GM12801 (cell line): Measurements from ENCODE around the gene NKIRAS2.

Experiments used
- CTCF ChIP-seq: IDR thresholded peaks from one replicate; pipeline ENCODE4 v1.5.1; 2011; ENCODE audit warnings: control low read depth; ENCODE audit not compliant: insufficient read length; ENCODE audit errors: extremely low read depth

NKIRAS2 gene

GRCh38 chr17:41986634-41987033 is 33.3 kb upstream of the NKIRAS2 start:
- TF ChIP-seq CTCF = no peak

DNA sequence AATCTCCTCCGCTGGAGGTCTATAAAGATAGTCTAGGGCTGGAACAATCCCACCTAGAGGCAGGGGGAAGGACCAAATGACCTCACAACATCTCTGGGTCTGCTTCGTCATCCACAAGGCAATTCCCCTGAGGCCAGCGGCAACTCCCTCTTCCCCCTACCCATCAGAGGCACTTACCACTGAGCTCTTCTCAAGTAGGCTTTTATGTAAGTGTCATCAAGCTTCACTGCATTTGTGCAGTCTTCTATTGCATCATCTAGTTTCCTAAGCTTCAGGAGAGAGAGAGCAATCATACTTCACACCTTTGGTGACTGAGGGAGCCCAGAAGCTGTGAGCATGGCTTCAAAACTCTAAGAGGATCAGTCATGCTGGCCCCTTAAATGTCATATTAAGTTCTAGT is 32.2 kb upstream of the NKIRAS2 start:
- TF ChIP-seq CTCF = no peak

DNA sequence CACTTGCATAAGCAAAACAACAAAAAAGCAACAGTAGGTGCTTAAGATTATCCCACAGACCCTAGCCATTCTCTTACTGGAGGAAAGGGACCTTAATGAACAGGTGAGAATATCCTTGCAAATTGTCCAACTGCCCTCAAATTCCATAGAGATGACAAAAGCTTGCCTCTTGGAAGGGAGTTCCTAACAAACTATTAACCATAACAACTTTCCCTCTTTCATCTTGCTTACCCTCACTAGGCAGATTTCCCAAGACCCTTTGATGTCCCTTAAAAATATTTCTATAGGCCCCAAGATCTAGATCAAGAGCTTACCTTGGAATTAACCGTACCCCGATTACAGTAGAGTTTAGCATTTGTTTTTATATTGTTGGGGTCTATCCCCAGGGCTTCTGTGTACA is 31.5 kb upstream of the NKIRAS2 start:
- TF ChIP-seq CTCF = no peak

GRCh38 chr17:41989702-41990419 is 30.0 kb upstream of the NKIRAS2 start:
- TF ChIP-seq CTCF = no peak

DNA sequence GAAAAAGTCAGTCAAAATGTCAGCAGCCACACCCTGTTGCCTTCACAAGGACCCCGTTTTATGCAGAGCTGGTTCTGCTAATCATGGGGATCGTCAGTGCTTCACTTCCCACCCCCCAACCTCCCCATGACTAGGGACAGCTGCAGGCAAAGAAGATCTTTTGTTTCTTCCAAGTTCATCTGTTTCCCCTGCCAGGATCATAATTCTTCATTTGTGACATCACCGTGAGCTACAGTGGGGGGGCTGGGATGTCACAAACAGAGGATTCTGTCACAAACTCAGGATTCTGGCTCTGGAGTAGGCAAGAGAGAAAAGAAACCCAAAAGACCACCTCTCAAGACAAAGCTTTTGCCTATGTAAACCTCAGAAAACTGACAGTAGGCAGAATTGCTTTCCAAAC is 27.3 kb upstream of the NKIRAS2 start:
- no peak for TF ChIP-seq CTCF

- no peak for TF ChIP-seq CTCF
Measured at GRCh38 chr17:41996855-41997164, 23.1 kb upstream of the NKIRAS2 start.

DNA sequence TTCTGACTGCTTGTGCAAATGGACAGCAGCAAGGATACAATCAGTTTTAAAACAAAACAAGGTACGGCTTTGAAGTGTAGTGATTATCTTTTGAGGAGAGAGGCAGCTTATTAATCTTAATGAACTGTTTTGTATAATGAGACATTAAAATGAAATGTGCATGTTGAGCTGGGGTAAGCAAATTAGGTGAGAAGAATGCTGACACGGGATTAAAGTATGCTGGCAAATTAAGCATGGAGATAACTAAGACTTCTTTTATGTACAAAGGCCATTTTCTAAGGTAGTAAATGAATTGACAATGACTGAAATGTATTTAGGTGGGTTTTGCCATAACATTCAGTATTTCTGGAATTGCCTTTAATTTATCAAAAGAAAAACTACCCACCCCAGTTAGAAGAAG is 21.4 kb upstream of the NKIRAS2 start:
- no peak for TF ChIP-seq CTCF
